HG03097 (cell line): ENCODE measurements around the gene CCDC70.

Source experiments
- ATAC-seq: cut with Tn5 transposase; IDR thresholded peaks from one replicate; pipeline ENCODE4 v1.9.1; 2021; ENCODE audit not compliant: unreplicated experiment, low FRiP score

CCDC70 gene

GRCh38 chr13:51828730-51829567 lies 32.8 kb upstream of the CCDC70 start:
- ATAC-seq = no peak

DNA sequence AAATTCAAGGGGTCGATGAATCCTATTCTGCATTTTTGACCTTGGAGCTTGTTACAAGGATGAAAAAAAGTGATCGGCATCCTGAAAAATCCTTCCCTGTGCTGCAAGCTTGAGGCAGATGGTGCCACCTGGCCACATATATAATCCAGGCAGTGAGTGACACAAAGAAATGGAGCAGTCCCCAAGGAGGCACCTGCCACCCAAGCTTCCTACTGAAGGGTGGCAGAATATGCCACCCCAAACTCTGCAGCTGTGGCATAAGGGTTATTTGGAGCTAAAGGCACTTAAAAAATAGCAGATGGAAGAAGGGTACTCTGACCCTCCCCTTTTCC lies 32.2 kb upstream of the CCDC70 start:
- ATAC-seq = no peak

DNA sequence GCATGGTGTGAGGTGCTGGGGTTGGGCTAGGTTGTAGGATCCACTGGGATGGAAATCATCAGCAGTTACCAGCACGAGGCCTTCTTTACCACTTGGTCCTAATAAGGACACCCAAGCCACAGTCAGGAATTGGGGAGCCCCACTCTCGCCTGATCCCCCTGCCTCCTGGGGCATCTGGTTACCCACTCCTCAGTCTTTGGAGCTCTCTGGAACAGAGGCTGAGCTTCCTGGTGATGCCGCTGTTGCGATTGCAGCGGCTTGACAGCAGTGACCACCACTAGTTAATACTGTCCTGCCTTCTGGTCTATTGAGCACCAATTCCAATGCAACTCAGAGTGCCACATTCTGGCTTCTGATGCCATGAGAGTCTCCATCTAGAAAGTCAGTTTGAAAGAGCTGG lies 30.2 kb upstream of the CCDC70 start:
- no peak for ATAC-seq

DNA sequence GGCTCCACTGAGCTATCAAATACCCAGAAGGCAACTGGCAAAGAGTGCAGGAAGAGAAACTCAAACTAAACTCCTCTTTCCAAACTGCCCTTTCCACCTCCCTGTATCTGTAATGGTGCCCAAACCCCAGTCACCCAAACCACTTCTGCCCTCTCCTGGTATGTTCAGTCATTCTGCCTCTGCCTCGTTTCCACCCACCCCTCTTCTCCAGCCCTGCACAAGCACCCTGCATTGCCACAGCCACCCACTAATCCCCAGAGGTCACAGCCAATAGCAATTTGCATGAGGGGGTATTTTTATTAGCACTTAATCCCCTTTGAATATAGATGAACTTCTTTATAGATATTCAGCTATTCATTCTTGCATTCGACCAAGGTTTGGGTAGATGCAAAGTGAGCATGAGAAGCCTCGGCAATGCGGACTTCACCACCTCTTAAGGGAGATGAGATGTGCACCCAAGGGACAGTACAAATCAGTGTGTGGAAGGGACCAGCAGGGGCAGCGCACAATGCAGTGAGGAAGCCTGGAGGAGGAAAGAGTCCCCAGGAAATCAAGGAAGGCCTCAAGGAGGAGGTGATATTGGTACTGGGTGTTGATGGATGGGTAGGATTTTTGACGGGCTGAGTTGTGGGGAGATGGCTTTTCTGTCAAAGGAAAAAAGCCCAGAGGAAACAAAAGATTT lies 29.2 kb upstream of the CCDC70 start:
- peak; percentile 60 for ATAC-seq

DNA sequence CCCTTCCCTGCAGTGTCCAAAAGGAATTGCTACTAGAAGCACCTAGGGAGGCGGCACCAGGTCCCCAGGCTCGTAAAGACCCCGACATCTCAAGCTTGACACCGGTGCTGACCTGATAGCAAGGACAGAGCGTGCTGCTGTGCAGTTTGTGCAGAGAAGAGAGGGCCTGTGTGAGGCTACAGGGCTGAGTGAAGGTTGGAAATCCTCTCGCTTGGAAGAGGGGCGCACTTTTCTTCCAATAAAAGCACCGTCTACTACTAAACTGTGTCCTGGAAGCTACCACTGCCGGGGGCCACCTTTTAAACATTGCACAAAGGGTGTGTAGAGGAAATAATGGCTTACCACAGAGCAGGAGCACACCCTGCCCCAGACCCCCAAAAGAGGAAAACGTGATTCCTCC lies 27.8 kb upstream of the CCDC70 start:
- no peak for ATAC-seq

DNA sequence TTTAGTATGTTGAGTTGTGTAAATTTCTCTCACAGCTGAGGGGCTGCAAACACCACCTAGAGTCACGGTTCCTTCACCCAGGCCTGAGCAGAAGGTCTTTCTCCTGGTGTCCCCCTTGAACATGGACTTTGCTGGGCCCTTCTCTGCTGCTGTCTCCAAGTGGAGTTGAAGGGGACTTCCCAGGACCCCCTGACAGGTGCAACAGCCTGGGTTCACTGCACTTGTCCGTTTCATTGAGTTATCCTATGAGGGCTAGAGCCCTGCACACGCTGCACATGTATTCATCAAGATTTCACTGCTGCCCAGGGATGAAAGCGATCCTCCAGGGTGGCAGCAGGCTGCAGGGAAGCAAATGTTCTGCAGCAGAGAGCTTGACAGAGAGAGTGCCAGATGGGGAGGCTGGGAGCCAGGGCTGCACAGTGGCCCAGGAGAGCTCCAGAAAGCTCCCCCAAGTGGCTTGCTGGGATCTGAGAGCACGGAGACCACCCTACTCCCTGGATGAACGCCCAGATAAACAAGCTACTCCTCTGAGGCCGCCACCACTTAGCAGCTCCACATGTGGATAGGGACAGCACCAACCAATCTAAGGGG lies 27.1 kb upstream of the CCDC70 start:
- ATAC-seq = no peak

DNA sequence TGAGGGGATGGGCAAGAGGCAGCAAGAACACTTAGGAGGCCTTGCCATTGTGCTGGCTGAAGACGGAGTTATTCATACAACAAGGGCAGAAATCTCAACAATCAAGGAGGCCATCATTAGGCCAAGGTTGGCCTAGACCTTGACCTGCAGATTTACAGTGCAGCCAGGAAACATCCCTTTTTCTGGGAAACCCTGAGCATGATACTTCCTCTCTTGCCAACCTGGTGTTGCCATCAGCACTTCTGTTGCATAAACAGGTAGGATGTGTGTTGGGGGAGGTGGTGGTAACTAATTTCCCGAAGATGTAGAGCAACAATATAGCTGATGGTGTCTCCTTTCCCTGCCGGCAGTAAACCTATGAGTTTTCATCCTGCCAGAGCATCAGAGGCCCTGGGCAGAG lies 24.8 kb upstream of the CCDC70 start:
- no peak for ATAC-seq

DNA sequence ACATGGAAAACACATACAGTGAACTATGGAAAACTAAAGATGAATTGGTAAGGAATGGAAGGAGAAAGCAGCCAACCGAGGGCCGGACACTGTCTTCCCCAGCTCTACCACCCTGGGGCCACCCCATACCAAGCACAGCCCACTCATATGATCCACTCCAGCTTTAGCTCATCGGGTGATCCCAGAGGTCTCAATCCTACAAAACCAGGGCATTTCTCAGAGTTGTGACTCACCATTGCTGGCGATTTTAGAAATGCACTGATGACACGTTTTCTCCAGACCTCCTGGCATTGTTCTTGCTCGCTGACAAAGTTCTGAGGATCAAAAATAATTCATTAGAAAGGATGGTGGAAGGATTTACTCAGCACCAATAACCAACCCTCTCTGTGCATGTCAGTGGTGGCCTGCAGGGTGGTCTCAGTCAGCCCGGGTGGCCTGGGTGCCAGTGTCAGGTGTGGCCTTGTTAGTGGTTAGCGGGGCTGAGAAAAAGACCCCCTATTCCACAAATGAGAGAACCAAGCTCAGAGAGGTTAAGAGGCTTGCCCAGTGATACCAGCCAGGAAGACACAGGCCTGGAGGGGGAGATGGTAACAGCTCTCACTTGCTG lies 23.4 kb upstream of the CCDC70 start:
- ATAC-seq = no peak

DNA sequence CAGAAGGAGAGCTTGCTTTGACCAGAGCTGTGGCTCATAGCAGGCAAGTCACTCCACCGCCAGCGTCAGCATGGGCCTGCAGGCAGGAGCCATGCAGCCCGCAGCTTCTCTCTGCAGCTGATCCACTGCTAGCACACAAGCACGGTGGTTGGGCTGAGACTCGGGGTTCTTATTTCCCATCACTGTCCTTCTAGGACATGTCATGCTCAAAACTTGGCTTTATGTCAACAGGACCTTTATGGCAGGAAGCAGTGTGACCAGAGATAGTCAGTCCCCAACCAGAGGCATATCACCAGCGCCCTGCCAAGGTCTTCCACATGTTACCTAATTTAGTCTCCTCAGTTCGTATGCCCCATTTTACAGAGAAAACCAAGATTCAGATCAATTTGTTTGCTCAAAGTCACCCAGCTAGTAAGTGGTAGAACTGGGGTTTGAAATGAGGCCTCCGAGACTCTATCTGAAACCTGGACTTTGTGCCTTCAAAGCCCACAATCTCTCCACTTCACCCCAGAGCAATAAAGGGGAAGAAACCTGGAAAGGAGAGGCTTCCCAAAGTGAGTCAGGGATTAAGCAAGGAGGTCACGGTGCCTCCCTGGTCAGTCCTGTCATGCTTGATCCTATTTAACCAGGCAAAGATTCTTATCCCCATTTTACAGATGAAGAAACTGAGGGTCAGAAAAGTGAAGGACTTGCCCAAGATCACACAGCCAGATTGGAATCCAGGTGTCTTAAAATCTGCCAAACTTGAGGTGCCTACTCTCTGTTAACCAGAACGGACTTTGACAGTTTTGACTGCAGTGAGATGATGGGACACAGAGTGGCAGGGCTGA lies 21.8 kb upstream of the CCDC70 start:
- ATAC-seq = no peak

DNA sequence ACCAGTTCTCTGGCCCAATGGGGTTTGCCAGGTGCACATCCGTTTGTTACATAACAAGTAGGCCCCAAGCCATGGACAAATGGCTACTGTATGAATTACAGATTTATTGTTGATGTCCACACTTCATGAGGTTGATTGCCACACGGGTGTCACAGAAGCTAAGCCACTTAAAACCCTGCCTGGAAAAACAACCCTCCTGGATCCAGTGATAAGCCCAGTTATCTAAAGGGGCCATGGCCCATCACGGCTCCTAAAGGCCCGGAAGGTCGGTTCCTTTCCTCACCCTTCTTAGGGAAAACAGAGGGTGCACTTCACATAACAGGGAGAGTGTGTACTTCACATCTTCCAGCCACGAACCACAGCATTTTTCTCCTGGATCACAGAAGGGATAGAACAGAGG lies 20.9 kb upstream of the CCDC70 start:
- no peak for ATAC-seq

- no peak for ATAC-seq
Observed at GRCh38 chr13:51841732-51842131, 20.0 kb upstream of the CCDC70 start.

GRCh38 chr13:51843529-51843928 lies 18.2 kb upstream of the CCDC70 start:
- no peak for ATAC-seq

DNA sequence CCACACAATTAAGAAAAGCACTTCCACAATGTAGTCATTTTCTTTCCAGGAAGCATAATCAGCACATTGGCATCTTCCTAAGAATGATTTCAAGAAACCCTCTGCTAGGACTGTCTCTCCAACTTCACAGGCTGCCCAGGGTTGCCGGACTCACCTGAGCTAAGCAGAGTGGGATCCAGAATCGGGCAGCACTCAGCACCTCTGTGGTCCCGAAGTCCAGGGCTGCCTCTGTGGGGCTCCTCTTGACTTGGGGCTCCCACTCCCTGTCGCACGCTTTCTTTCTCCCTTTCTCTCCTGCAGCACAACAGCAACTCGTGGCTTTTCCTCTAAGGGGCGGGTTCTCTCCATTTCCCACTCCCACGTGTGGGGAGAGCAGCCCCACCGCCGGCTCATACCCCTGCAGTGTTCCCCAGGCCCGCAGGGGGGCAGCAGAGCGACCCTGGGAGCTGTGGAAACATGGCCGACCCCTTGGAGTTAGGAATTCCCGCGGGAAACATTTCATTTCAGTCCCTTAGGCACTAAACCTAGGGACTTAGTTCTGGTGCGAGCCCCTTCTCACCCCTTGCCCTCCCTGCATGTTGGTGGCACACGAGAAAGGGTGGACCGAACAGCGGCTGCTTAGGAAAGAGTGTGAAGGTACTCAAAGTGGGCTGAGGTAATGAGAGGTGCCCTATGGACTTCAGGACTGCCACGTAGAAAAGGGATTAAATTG lies 16.8 kb upstream of the CCDC70 start, which contains the start of gene TMEM272:
TSS of gene TMEM272 (minus strand) at position 316 of the 712 bp plus-strand sequence. CDS start 6,647 bp downstream, outside the sequence.
- ATAC-seq = no peak

- ATAC-seq = no peak
Observed at GRCh38 chr13:51845574-51846318, 16.0 kb upstream of the CCDC70 start.

DNA sequence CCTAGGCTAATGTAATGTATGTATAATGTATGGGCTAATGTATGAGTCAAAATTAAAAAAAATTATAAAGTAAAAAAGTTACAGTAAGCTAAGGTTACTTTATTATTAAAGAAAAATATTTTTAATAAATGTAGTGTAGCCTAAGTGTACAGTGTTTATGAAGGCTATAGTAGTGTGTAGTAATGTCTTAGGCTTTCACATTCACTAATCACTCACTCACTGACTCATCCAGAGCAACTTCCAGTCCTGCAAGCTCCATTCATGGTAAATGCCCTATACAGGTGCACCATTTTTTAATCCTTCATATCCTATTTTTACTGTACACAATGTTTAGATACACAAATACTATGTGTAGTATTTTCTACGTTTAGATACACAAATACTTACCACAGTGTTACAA lies 15.0 kb upstream of the CCDC70 start:
- no peak for ATAC-seq

- ATAC-seq = no peak
Observed at GRCh38 chr13:51848674-51849073, 13.1 kb upstream of the CCDC70 start.

DNA sequence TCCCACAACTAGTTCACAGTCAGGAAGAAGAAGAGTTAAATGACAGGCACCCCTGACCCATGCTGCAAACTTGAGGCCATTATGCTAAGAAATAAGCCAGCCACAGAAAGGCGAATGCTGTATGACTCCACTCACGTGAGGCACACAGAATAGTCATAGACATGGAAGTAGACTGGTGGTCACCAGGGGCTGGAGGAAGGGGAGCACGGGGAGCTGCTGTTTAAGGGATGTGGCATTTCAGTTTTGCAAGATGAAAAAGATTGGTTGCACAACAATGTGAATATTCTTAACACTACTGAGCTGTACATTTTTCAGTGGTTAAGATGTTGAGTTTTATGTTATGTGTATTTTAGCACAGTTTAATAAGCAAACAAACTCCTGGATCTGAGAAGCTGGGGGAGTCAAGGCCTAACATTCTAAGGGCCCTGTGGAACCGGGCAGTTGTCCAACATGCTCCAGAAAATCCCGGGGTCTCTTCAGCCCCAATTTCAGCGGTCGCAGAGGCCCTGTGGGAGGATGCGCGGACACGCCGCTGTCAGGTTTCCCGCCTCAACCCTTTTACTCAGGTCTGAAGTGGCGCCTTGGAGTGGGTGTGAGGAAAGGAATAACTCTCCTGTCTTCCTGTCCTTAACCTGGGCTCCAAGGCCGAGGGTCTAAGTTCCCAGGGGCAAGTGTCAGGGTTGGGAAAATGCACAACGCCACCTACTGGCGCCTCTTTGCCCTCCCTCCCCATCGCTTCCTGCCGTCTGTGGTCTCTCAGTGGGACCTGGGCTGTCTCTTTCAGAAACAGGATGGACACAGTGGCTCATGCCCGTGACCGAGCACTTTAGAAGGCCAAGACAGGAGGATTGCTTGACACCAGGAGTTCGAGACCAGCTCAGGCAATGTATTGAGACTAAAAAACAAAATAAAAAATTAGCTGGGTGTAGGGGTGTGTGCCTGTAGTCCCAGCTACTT lies 12.3 kb upstream of the CCDC70 start:
- ATAC-seq = no peak
